ENCODE measurements around the gene HTR3E.
"Not testable (repeated sequence)": the region's sequence is repeated elsewhere in the genome, so short reads cannot be mapped to it uniquely, and the experiment has no call there.

Gene HTR3E, protein sequence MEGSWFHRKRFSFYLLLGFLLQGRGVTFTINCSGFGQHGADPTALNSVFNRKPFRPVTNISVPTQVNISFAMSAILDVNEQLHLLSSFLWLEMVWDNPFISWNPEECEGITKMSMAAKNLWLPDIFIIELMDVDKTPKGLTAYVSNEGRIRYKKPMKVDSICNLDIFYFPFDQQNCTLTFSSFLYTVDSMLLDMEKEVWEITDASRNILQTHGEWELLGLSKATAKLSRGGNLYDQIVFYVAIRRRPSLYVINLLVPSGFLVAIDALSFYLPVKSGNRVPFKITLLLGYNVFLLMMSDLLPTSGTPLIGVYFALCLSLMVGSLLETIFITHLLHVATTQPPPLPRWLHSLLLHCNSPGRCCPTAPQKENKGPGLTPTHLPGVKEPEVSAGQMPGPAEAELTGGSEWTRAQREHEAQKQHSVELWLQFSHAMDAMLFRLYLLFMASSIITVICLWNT

DNA sequence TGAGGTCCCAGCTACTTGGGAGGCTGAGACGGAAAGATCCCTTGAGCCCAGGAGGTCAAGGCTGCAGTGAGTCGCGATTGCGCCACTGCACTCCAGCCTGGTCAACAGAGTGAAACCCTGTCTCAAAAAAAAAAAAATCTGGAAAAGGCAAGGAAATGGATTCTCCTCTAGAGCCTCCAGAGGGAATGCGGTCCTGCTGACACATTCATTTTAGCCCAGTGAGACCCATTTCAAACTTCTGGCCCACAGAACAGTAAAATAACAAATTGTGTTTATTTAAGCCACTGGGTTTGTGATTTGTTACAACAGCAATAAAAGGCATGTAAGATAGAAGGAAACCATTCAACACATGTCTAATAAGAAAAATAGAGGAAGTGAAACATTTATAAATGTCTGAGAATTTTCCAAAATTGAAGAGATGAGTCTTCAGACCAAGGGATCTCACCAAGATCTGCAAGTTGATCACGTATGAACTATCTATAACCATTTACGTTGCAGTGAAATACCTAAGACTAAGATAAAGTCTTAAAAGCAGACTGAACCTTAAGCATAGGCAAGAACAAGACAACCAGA, at the start of gene HTR3E:
Gene HTR3E (plus strand): TSS at position 254 of the 573 bp plus-strand sequence. CDS start 466 bp downstream, outside the sequence.
- H3K4me1 Mint-ChIP-seq: peaks cover 7% of the 10 kb centered on the region
- H3K27me3 Mint-ChIP-seq: peaks cover 5% of the 10 kb centered on the region
- ATAC-seq (ENCODE audit: low read depth): no peak
- no peak within 1 kb of the TSS for H3K4me3 Mint-ChIP-seq
- no peak within 1 kb of the TSS for H3K27ac Mint-ChIP-seq
- peaks cover 1% of the 10 kb centered on the region for H3K9me3 Mint-ChIP-seq
- DNase-seq (ENCODE audit: low spot score in 2 of 2): no peak
- H3K36me3 Mint-ChIP-seq: peaks cover 2% of the 10 kb centered on the region

DNA sequence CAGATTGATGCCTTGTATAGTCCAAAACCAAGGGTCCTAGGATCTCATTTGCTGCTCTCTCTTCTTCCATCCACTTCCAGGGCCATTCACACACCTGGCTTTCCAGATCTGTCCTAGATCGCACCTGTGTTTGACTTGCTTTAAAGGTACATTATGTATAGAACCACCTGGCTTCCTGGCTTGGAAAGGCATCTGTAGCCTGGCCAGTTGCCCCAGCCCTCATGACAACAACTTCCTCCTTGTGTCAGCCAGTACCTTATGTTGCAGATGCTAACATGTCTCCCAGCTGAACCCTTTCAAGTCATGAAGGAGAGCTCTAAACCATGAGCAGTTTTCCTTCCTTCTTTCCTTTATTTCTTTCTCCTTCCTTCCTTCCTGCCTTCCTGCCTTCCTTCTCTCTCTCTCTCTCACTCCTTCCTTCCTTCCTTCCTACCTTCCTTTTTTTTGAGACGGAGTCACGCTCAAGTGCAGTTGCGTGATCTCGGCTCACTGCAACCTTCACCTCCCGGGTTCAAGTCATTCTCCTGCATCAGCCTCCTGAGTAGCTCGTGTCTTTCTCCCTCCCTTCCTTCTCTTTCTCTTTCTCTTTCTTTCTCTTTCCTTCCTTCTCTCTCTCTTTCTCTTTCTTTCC, 46.5 kb upstream of the HTR3E start:
- no peaks in the 10 kb centered on the region for H3K9me3 Mint-ChIP-seq
- H3K4me3 Mint-ChIP-seq: no peak overlapping the region
- H3K27ac Mint-ChIP-seq: no peak overlapping the region
- DNase-seq (ENCODE audit: low spot score in 2 of 2) (no peak), ATAC-seq (ENCODE audit: low read depth) (no peak)
- H3K27me3 Mint-ChIP-seq: peaks cover 8% of the 10 kb centered on the region
- no peaks in the 10 kb centered on the region for H3K36me3 Mint-ChIP-seq
- H3K4me1 Mint-ChIP-seq: no peaks in the 10 kb centered on the region

DNA sequence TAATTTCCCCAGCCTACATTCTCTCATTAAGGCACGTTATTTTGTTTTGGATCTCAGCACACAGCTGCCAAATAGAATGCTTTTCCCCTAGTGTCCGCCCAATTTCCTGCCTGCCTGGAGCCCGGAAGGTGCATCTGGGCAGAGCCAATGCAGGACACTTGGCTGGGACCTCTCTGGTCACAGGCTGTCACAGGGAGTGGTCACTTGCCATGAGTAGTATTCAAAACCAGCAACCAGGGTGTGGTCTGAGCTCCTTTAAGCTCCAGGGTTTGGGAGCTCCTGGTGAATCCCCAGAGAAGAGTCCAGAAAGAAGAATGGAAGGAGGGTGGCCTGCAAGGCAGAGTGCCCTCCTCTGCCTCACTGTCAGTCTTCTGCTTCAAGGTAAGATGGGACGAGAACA, 44.1 kb upstream of the HTR3E start, which contains the start of gene HTR3C:
Gene HTR3C (plus strand): TSS at position 281 of the 400 bp plus-strand sequence. CDS start 34 bp downstream, at position 315.
- ATAC-seq (ENCODE audit: low read depth) (no peak), DNase-seq (ENCODE audit: low spot score in 2 of 2) (no peak)
- no peak within 1 kb of the TSS for H3K4me3 Mint-ChIP-seq
- H3K9me3 Mint-ChIP-seq: no peaks in the 10 kb centered on the region
- H3K27me3 Mint-ChIP-seq: peaks cover 8% of the 10 kb centered on the region
- H3K36me3 Mint-ChIP-seq: no peaks in the 10 kb centered on the region
- no peaks in the 10 kb centered on the region for H3K4me1 Mint-ChIP-seq
- no peak within 1 kb of the TSS for H3K27ac Mint-ChIP-seq

DNA sequence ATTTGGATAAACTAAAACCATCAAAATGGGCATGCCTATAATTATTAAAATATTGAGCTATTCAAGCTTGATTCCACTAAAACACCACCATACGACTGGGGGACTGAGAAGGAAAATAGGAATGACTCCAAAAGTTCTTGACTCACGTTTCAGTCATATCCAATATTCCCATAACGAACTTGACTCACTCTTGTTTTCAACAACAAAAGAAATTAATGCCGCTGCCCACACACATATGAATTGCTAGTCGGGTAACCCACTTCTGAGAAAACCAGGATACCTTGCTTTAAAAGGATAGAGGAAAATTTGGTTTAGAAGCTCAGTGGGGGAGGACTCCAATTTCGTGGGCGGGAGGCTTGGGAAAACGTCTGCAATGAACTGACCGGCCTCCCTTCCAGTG, 38.8 kb upstream of the HTR3E start:
- DNase-seq (ENCODE audit: low spot score in 2 of 2): no peak
- no peak overlapping the region for H3K4me3 Mint-ChIP-seq
- H3K9me3 Mint-ChIP-seq: no peaks in the 10 kb centered on the region
- ATAC-seq (ENCODE audit: low read depth): no peak
- H3K36me3 Mint-ChIP-seq: no peaks in the 10 kb centered on the region
- no peak overlapping the region for H3K27ac Mint-ChIP-seq
- no peaks in the 10 kb centered on the region for H3K4me1 Mint-ChIP-seq
- peaks cover 10% of the 10 kb centered on the region for H3K27me3 Mint-ChIP-seq

DNA sequence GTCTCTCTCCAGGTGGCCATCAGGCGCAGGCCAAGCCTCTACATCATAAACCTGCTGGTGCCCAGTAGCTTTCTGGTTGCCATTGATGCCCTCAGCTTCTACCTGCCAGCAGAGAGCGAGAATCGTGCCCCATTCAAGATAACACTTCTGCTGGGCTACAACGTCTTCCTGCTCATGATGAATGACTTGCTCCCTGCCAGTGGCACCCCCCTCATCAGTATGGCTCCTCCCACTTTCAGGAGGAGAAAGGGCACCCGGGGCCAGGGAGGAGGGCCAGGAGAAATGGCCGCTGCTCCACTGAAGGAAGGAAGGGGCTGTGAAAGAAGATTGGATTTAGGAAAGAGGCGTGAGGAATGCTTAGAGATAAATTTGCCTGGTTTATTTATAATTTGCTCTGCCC, 37.4 kb upstream of the HTR3E start:
- ATAC-seq (ENCODE audit: low read depth) (no peak), DNase-seq (ENCODE audit: low spot score in 2 of 2) (no peak)
- no peaks in the 10 kb centered on the region for H3K9me3 Mint-ChIP-seq
- no peaks in the 10 kb centered on the region for H3K4me1 Mint-ChIP-seq
- H3K27me3 Mint-ChIP-seq: peaks cover 8% of the 10 kb centered on the region
- no peak overlapping the region for H3K27ac Mint-ChIP-seq
- H3K36me3 Mint-ChIP-seq: no peaks in the 10 kb centered on the region
- H3K4me3 Mint-ChIP-seq: no peak overlapping the region

DNA sequence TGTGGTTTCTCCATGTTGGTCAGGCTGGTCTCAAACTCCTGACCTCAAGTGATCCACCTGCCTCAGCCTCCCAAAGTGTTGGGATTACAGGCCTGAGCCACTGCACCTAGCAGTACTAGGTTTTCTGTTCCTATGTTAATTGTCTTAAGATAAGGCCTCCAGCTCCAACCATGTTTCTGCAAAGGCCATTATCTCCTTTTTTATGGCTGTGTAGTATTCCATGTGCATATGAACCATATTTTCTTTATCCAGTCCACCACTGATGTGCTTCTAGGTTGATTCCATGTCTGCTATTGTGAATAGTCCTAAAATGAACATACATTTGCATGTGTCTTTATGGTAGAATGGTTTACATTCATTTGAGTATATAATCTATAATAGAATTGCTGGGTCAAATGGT, 34.2 kb upstream of the HTR3E start:
- no peak for ATAC-seq (ENCODE audit: low read depth)
- no peak for DNase-seq (ENCODE audit: low spot score in 2 of 2)
- Mint-ChIP-seq H3K27ac (no peak overlapping the region), H3K4me1 (no peaks in the 10 kb centered on the region), H3K4me3 (no peak overlapping the region), H3K9me3 (no peaks in the 10 kb centered on the region), H3K36me3 (no peaks in the 10 kb centered on the region), H3K27me3 (peaks cover 10% of the 10 kb centered on the region)

DNA sequence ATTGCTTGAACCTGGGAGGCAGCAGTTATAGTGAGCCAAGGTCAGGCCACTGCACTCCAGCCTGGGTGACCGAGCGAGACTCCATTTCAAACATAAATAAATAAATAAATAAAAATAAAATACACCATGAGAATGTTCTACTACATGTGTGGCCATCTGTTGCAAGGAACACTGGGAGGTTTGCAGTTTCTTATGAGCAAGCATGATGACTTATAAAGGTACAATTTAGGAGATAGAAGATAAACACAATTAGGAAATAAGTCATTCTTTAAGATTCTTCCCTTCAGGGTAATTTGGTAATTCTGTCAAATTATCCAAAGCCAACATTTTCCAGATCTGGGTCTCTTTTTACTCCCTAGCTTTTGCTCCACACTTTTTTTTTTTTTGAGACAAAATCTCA, 30.7 kb upstream of the HTR3E start:
- Mint-ChIP-seq H3K4me1 (no peaks in the 10 kb centered on the region), H3K4me3 (no peak overlapping the region), H3K36me3 (peaks cover 3% of the 10 kb centered on the region), H3K27me3 (peaks cover 14% of the 10 kb centered on the region), H3K9me3 (peaks cover 6% of the 10 kb centered on the region), H3K27ac (no peak overlapping the region)
- no peak for DNase-seq (ENCODE audit: low spot score in 2 of 2)
- no peak for ATAC-seq (ENCODE audit: low read depth)

DNA sequence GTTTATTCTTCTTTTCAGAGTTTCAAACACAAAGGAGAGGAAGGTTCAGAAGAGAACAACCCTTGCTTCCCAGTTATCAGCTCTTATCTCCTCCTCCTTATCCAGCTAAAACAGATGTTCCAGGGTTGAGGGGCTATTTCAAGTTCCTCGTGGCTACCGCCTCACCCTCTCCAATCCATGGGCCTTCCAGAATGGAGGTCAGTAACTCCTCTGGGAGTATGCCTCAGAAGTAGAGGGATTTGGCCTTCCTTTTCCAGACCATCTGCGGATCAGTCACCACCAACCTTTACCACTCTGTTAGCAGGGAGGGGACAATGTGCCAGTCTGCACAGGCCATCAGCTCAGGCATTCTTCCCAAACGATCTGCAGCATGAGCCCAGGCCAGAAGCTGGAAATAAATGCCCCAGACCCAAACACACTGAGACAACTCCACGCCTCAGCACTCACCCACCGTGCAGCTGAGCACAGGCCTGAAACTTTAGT, 29.2 kb upstream of the HTR3E start:
- Mint-ChIP-seq H3K4me3 (no peak overlapping the region), H3K27me3 (peaks cover 15% of the 10 kb centered on the region), H3K36me3 (peaks cover 3% of the 10 kb centered on the region), H3K27ac (no peak overlapping the region), H3K9me3 (peaks cover 6% of the 10 kb centered on the region), H3K4me1 (no peaks in the 10 kb centered on the region)
- DNase-seq (ENCODE audit: low spot score in 2 of 2) (no peak), ATAC-seq (ENCODE audit: low read depth) (no peak)

DNA sequence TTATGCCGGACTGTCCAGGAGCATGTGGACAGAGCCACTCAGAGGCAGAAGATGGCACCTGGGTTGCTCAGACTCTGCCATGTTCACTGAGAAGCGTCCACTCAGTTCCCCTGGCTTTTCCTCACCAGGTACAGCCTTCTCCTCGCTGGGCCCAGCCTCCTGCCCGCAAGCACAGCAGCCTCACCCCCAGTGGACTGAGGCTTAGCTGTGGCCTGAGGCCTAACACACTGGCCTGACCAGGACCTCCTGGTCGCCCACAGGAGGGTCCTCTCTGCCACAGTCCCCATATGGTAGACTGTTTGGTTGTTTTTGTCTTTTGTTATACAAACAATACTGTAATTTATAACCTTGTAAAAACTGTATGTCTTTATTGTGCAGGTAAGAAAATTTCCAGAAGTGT, 28.5 kb upstream of the HTR3E start:
- Mint-ChIP-seq H3K27me3 (peaks cover 15% of the 10 kb centered on the region), H3K27ac (no peak overlapping the region), H3K4me1 (no peaks in the 10 kb centered on the region), H3K4me3 (no peak overlapping the region), H3K36me3 (peaks cover 3% of the 10 kb centered on the region), H3K9me3 (peaks cover 6% of the 10 kb centered on the region)
- ATAC-seq (ENCODE audit: low read depth): no peak
- DNase-seq (ENCODE audit: low spot score in 2 of 2): no peak

DNA sequence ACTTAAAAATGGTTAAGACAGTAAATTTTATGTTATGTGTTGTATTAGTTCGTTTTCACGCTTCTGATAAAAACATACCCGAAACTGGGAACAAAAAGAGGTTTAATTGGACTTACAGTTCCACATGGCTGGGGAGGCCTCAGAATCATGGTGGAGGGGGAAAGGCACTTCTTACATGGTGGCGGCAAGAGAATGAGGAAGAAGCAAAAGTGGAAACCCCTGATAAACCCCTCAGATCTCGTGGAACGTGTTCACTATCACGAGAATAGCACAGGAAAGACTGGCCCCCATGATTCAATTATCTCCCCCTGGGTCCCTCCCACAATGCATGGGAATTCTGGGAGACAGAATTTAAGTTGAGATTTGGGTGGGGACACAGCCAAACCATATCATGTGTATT, 25.7 kb upstream of the HTR3E start:
- H3K9me3 Mint-ChIP-seq; ATAC-seq (ENCODE audit: low read depth); H3K27ac Mint-ChIP-seq; DNase-seq (ENCODE audit: low spot score in 2 of 2); H3K4me1 Mint-ChIP-seq; H3K4me3 Mint-ChIP-seq; H3K36me3 Mint-ChIP-seq: not testable (repeated sequence)
- peaks cover 15% of the 10 kb centered on the region for H3K27me3 Mint-ChIP-seq

DNA sequence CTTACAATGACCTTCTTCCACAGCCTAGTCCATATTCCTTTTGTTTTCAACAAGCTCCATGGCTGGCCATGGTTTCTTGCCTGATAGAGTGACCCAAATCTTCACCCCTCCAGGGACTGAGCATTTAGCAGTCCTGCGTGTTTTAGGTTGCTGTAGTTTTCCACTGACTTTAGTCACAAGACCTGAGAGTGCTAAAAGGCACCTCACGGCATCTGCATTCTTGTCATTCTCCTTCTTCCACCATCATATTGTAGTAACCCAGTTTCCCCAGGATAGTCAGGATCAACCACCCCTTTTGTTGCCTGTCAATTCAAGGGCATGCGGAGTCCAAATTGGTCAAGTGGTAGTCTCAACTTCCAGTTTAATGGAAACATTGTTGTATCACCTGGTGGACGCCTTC, 23.2 kb upstream of the HTR3E start:
- H3K36me3 Mint-ChIP-seq: peaks cover 3% of the 10 kb centered on the region
- H3K9me3 Mint-ChIP-seq: peaks cover 6% of the 10 kb centered on the region
- H3K27me3 Mint-ChIP-seq: peaks cover 19% of the 10 kb centered on the region
- H3K27ac Mint-ChIP-seq: no peak overlapping the region
- no peaks in the 10 kb centered on the region for H3K4me1 Mint-ChIP-seq
- ATAC-seq (ENCODE audit: low read depth): no peak
- no peak for DNase-seq (ENCODE audit: low spot score in 2 of 2)
- no peak overlapping the region for H3K4me3 Mint-ChIP-seq

DNA sequence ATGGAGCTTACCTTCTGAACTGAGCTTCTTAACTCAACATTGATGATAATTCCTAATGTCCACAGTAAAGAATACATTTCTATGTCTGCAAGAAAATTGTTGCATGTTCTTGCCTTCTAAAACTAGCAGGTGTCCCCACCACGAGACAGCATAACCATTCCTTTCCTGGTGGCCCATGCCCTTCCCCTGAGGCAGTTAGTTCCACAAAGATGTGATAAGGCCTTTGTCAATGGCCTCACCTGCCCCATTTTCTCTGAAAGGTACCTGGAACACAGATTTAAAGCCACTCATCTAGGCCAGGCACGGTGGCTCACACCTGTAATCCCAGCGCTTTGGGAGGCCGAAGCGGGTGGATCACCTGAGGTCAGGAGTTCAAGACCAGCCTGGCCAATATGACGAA, 21.0 kb upstream of the HTR3E start:
- H3K9me3 Mint-ChIP-seq: peaks cover 2% of the 10 kb centered on the region
- no peaks in the 10 kb centered on the region for H3K4me1 Mint-ChIP-seq
- H3K36me3 Mint-ChIP-seq: peaks cover 2% of the 10 kb centered on the region
- DNase-seq (ENCODE audit: low spot score in 2 of 2) (no peak), ATAC-seq (ENCODE audit: low read depth) (no peak)
- H3K27ac Mint-ChIP-seq: no peak overlapping the region
- peaks cover 13% of the 10 kb centered on the region for H3K27me3 Mint-ChIP-seq
- no peak overlapping the region for H3K4me3 Mint-ChIP-seq

DNA sequence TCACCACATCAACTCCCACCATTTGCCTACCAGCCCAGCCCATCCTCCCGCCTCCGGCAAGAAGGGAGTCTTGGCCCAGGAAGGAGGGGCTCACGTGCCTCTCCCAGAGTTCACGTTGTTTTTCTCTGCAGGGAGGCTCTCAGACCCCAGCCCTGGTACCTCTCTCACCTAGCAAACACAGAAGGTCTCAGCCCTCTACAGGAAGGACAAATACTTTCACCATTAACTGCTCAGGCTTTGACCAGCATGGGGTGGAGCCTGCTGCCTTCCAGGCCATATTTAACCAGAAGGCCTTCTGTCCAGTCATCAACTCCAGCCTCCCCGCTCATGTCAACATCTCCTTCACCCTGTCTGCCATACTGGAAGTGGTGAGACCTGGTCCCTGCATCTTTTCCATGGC, 19.0 kb upstream of the HTR3E start:
- H3K4me3 Mint-ChIP-seq: no peak overlapping the region
- ATAC-seq (ENCODE audit: low read depth) (no peak), DNase-seq (ENCODE audit: low spot score in 2 of 2) (no peak)
- H3K36me3 Mint-ChIP-seq: no peaks in the 10 kb centered on the region
- no peaks in the 10 kb centered on the region for H3K4me1 Mint-ChIP-seq
- H3K9me3 Mint-ChIP-seq: no peaks in the 10 kb centered on the region
- no peak overlapping the region for H3K27ac Mint-ChIP-seq
- peaks cover 10% of the 10 kb centered on the region for H3K27me3 Mint-ChIP-seq

DNA sequence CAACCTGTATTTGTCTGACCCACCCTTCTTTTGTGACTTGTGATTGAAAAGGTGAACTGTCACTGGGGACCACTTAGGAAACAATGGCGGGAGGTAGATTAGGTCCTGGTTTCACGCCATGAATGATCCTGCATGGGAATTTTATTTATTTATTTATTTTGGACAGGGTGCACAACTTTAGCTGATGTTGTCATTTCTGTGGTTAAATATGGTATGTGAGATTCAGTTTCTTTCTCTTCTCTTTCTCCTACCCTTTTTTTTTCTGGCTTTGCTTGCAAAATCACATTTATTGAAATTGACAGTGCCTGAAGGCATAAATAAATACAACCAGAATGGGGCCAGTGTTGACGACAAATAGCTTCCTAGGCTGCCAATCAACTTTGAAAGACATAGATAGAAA, 18.0 kb upstream of the HTR3E start:
- ATAC-seq (ENCODE audit: low read depth): no peak
- no peaks in the 10 kb centered on the region for H3K36me3 Mint-ChIP-seq

More for the DNA sequence above, 18.0 kb upstream of the HTR3E start:
- H3K4me1 Mint-ChIP-seq: no peaks in the 10 kb centered on the region
- no peak for DNase-seq (ENCODE audit: low spot score in 2 of 2)
- no peaks in the 10 kb centered on the region for H3K9me3 Mint-ChIP-seq
- H3K27me3 Mint-ChIP-seq: peaks cover 8% of the 10 kb centered on the region
- H3K4me3 Mint-ChIP-seq: no peak overlapping the region
- no peak overlapping the region for H3K27ac Mint-ChIP-seq

Data from memory B cell (primary cell).